ENCODE measurements around the gene DPYD. TPM values are rescaled to one million over a fixed set of nuclear protein-coding genes. Genes with fewer than 3 reads are reported as not detected.

DPYD gene
- total and polyA plus RNA-seq, 10 of the 15 experiments (the other 5 are each of a cell fraction or from before 2014, with no cell fraction given): 5.7 to 23.8 (median 10.2) TPM

GRCh38 chr1:97139512-97139911, 781.3 kb downstream of the DPYD start:
- Histone ChIP-seq H4K20me1 (ENCODE audit: control insufficient read depth, insufficient read depth) (no peaks in the 10 kb centered on the region), H3K27ac (ENCODE audit: control insufficient read depth, insufficient read depth) (no peak overlapping the region), H2AFZ (ENCODE audit: control insufficient read depth, low read depth, low read length) (no peak overlapping the region), H3K4me1 (ENCODE audit: control insufficient read depth, insufficient read depth, low read length) (peaks cover 2% of the 10 kb centered on the region; the same call in 1 of the 2 replicates), H3K79me2 (ENCODE audit: control insufficient read depth, insufficient read depth, low read length) (no peaks in the 10 kb centered on the region), H3K9ac (ENCODE audit: control insufficient read depth, insufficient read depth, low read length) (no peak overlapping the region), H3K27me3 (replicated peaks in 1 of 2; ENCODE audit: control insufficient read depth in 2 of 2, insufficient read depth in 2 of 2, low read length in 1 of 2) (no peaks in the 10 kb centered on the region), H3K4me3 (no peak overlapping the region), H3K9me3 (replicated peaks; ENCODE audit: control insufficient read depth, insufficient read depth, low read length) (no peaks in the 10 kb centered on the region), H3K36me3 (ENCODE audit: control insufficient read depth in 2 of 2, insufficient read depth in 2 of 2, low read length in 1 of 2) (no peaks in the 10 kb centered on the region), H3K4me2 (ENCODE audit: control insufficient read depth, insufficient read depth) (no peak overlapping the region)
- SMC1A ChIA-PET (ENCODE audit: uncharacterized antibody, unreplicated experiment): interaction anchor here (1.1 to 2.8 kb wide), 11 partner anchors 10 to 914 kb away, joined by 3 to 17 read pairs (median 8); no protein-coding TSS in a partner anchor
- intact Hi-C loops (cut with micrococcal nuclease; ENCODE audit: unreplicated experiment): loop anchor here (2.0 to 10.0 kb wide), 2 partner anchors 385 to 681 kb away; no protein-coding TSS in a partner anchor
- BruUV-seq (replicated peaks): no TSS peak
- 24% methylated on average over 2 of the region's 2 CpGs for WGBS (ENCODE audit: insufficient coverage, insufficient replicate concordance, low lambda C conversion rate, missing lambda C conversion rate)
- ATAC-seq: no peak
- POLR2A ChIA-PET: no interaction called here
- CTCF ChIA-PET: interaction anchor here (0.9 to 2.3 kb wide), 8 partner anchors 8 to 916 kb away, joined by 3 to 34 read pairs (median 8); no protein-coding TSS in a partner anchor
- no peak for DNase-seq (ENCODE audit: low read depth, low spot score)
- no peak for FAIRE-seq
- RAD21 ChIA-PET (ENCODE audit: unreplicated experiment): interaction anchor here (1.2 to 2.1 kb wide), 3 partner anchors 104 to 296 kb away, joined by 3 to 19 read pairs (median 3); no protein-coding TSS in a partner anchor
- in situ Hi-C loops (cut with MboI): no loop called here
- TF ChIP-seq ZSCAN29 (IDR thresholded peaks at IDR 0.05) (no peak), NFYA (IDR thresholded peaks at IDR 0.05; ENCODE audit: borderline replicate concordance, low read depth, low read length) (no peak), REST (IDR thresholded peaks at IDR 0.05; ENCODE audit: low read depth, low read length) (no peak), POLR2A (IDR thresholded peaks at IDR 0.05; ENCODE audit: low read depth, low read length) (no peak), RELA (IDR thresholded peaks at IDR 0.05; ENCODE audit: borderline replicate concordance, partially characterized antibody) (no peak), ATF3 (IDR thresholded peaks at IDR 0.05; ENCODE audit: borderline replicate concordance, extremely low read depth, low read depth, low read length) (no peak), KAT2A (conservative IDR thresholded peaks at IDR 0.05; ENCODE audit: control insufficient read depth, low read depth, low read length) (no peak), EGR1 (IDR thresholded peaks at IDR 0.05; ENCODE audit: borderline replicate concordance in 1 of 2, low read depth in 2 of 2, low read length in 2 of 2) (no peak), CTCF (IDR thresholded peaks at IDR 0.05 in 2 of 3, conservative IDR thresholded peaks at IDR 0.05 in 1 of 3; ENCODE audit: control insufficient read depth in 2 of 3, extremely low read depth in 1 of 3, insufficient read depth in 1 of 3, low read depth in 3 of 3, low read length in 3 of 3) (no peak), PRDM15 (CRISPR knock-in tag; IDR thresholded peaks at IDR 0.05) (no peak), ESRRA (IDR thresholded peaks at IDR 0.05; ENCODE audit: low read length) (no peak), DPF2 (IDR thresholded peaks at IDR 0.05) (no peak), EZH2 (IDR thresholded peaks at IDR 0.05; ENCODE audit: borderline replicate concordance, control insufficient read depth, low read depth, low read length) (no peak), YY1 (IDR thresholded peaks at IDR 0.05; ENCODE audit: low read depth, low read length) (no peak)

Data from GM12878 (cell line).